Stimulated activated CD8-positive, alpha-beta memory T cell treated with anti-CD3 and anti-CD28 coated beads, Interleukin-4, amount 100 ng/mL, for 48 hours (primary cell): ENCODE results near the gene MRRF.

Experiments
- DNase-seq: peaks from one replicate; pipeline ENCODE4 v3.0.0-alpha.2; 2020

MRRF gene

DNA sequence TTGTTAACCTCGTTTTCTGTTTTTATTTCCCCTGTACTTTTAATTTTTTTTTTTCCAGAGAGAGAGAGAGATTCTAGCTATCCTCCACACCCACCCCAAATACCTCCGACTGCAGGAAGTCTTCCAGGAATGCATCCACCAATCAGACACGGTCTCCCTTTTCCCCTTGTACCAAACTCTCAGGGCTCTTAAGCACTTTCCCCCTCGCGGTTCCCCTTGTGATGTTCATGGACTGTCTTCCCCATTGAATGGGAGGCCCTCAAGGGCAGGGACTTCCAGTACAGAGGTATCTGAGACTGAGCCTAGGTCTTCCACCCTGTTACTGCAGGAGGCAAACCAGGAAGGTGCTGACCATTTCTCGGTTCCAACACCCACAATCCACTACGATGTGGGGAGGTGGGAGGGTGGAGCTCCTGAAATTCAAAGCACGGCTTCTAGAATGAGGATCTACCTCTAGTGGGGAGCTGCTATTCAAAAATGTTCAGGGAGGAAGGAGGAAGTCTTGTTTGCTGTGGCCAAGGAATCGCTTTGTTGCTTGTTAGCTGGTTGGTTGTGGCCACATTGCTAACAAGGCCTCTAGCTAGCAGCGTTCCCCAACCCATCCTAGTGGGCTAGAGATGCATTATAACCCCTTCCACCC lies 68.6 kb downstream of the MRRF start:
- DNase-seq: no peak

DNA sequence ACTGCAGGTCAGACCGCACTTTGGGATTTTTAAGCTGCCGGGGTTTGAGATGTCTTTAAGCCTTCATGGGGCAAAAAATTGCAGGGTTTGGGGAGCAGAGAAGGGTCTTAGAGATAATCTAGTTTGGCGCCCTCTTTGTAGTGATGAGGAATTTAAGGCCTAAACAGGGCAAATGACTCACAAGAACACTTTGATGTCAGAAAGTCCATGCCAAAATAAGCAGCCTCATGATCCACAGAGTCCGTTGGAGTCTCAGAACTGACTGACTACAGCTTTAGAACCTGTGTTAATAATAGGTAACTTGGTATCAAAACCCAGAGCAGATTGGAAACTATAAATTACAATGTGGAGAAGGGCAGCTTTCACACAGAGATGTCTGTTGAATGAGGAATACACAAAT lies 70.2 kb downstream of the MRRF start:
- no peak for DNase-seq

DNA sequence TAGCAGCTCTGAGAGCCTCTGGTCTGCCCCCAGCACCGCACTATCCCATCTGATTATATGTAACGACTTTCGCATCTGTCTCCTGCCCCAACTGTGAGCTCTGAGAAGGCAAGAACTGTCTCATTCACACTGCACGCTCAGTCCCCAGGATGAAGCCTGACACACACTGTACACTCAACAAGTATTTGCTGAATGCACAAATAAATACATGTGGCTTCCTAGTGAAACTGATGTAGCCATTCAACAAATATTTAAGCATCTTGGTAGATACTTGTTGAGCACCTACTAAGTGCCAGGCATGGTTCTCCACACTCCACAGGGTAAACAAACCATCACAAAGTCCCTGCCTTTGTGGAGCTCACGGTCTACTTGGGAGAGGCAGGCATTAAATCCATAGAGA lies 71.5 kb downstream of the MRRF start:
- no peak for DNase-seq

DNA sequence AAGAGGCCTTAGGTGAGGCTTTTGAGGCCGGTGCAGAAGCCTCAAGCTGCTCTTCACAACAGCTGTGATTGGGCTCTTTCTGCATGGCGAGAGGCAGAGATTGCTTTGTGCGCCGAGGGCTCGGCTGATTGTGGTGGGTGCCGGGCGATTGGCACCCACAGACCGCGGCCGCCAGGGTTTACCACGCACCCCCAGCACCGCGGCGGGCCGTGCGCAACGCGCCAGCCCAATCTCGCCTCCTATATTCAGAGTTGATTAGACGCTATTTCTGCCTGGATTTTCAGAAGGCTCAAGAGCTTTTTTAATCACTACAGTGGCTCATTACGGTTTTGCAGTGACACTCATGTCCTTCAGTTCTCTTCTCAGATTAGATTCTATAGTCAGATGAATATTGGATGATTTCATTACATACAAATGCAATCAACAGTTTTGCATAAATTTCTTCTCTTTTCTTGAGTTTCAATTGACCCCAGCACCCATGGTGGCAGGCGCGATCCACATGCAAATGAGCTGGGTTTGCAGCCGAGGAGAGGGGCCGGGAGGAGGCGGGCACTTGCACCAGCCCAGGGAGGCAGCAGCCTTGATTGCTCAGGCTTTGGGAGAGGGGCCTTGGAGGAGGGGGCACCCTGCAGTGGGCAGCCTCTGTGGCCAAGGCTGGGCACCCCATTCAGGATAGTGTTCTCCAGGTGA lies 72.3 kb downstream of the MRRF start:
- DNase-seq: no peak

DNA sequence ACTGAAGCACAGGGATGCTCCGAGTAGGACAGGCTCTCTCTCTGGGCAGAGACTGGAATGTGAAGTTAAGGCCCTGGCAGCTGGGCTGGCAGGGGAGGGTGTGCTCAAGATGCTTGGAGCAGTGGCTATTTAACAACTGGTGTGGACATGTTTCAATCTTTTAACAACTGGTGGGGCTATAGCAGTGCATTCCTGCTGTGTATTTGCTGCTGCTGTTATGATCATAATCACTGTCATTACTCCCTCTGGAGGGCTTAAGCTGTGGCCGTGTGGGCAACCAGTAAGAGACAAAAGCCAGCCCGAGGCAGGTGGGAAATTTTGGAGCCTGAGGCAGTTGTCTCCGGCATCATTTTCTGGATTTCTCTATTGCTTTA lies 72.9 kb downstream of the MRRF start:
- DNase-seq: no peak

DNA sequence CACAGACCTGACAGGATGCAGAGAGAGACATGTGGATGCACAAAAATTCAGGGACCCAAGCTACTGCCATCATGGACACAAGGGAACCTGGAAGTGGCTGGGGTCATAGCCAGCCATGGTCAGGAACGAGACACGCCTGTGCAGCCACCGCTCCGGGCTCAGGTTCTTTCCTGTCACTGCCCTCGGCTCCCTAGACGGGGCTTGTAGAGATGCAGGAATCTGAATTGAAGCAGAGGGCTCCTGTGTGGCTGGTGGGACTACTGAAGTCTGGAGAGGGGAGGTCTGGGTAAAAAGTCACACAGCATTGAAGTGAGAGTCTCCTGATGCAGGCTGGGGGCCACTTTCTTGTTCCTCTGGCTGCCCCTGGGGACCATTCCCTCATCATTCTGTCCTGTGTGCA lies 73.9 kb downstream of the MRRF start:
- DNase-seq: no peak

DNA sequence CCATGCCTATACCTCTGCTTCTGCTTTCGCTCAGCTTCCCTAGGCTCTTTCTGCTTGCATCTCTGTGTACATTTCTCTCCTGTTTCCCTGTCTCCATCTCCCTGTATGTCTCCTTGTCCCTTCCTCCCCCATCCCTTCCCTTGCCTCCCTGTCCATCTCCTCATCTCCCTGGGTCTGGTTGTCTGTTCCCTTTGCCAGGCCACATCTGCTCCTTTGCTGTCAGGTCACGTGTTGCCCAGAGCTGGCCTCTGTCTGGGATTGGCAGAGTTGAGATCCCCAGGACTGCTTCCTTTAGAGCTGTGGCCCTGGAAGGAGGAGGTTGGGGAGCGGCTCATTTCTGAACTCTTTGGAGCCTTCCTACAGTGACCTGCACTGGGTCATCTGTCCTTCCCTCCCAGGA lies 74.3 kb downstream of the MRRF start:
- DNase-seq: no peak

DNA sequence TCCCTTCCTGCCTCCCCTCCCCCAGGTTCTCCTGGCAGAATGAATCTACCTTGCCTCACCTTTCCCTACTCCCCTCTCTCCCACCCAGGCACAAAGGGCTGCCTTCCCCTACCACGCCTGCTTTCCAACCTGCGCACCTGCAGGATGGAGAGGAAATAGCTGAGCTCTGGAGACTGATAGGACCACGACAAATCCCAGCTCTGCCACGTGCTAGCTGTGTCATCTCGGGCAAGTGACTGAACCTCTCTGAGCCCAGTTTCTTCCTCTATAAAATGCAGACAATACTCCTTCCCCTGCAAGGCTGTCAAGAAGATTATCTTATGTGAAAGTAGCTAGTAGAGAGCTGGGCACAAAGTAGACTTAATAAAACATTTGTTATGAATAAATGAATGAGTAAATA lies 74.9 kb downstream of the MRRF start:
- DNase-seq: no peak

DNA sequence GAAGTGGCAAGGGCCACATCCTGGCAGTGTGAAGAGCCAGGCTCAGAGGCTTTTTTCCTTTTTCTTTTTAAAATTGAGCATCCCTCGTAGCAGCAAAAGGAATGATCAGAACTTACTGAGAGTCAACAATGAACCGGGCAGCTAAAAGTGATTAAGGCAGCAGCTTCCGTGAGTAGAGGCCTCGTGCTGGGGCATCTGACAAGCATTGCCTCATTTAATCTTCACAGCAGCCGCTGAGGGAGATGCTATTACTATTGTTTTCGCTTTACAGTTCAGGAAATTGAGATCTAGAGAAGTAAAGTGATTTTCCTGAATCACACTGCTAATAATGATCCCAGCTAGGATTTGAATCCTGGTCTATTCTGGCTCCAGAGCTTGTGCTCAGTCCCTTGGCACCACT lies 75.5 kb downstream of the MRRF start:
- no peak for DNase-seq

DNA sequence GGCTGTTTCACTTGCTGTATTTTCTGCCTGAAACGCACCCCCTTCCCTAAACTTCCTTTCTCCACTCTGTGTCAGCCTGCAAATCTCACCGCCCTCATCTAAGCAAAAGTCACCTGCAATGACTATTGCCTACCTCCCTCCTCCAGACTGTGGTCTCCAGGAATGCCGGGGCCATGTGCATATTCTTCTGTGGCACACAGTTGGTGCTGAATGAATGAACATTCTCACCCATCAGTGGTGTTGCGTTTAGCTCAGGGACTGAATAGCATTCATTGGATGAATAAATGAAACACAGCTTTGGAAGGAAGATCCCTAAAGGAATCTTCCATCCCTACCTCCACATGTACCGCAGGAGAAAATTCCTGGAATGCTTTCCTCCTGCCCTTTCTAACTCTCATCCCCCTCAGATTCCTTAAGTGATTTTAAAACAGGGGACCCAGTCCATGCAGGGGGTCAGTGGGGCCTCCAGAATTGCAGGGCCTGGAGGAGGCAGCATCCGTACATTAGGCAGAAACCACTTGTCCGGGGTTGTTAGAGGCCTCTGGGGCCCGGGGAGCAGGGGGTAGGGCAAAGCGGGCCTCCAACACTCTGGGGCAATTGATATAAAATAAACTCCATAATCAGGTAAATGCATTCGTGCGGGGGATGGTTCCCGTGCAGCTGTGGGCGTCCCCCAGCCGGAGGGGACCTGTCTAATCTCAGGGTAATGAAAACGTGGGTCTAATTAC lies 77.8 kb downstream of the MRRF start:
- DNase-seq: no peak

DNA sequence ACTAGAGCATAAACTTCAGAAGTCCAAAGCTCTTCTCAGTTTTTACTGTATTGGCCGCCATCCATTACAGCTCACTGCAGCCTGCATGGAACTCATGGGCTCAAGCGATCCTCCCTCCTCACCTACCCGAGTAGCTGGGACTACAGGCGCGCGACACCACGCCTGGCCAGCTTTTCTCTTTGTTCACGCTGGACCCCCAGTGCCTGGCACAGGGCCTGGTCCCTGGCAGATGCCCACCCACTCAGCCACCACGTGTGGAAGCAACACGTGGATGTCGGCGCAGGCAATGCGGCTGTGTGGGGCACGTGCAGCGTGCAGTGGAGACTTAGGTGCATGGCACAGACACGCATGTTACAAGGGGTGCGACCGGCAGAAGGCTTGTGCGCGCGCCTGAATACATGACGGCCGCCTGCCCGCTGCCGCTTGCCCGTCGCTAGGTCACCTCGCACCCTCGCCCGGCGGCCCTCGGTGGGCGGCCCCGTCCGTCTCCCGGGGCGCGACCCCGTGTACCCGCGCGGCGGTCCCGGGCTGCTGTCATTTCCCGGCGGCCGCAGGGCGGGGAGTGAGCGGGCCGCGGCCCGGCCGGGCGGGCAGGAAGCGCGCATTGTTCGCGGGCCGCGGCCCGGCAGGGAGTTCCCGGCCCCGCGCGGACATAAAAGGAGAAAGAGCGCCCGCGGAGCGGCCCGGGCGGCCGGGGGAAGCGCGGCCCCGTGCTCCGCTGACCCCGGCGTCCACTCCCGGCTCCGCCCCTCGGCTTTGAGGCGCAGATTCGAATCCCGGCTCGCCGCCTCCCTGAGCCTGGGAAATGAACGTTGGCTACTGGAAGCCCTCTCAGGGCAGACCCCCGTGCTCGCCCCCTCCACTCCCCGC lies 82.0 kb downstream of the MRRF start:
- no peak for DNase-seq

DNA sequence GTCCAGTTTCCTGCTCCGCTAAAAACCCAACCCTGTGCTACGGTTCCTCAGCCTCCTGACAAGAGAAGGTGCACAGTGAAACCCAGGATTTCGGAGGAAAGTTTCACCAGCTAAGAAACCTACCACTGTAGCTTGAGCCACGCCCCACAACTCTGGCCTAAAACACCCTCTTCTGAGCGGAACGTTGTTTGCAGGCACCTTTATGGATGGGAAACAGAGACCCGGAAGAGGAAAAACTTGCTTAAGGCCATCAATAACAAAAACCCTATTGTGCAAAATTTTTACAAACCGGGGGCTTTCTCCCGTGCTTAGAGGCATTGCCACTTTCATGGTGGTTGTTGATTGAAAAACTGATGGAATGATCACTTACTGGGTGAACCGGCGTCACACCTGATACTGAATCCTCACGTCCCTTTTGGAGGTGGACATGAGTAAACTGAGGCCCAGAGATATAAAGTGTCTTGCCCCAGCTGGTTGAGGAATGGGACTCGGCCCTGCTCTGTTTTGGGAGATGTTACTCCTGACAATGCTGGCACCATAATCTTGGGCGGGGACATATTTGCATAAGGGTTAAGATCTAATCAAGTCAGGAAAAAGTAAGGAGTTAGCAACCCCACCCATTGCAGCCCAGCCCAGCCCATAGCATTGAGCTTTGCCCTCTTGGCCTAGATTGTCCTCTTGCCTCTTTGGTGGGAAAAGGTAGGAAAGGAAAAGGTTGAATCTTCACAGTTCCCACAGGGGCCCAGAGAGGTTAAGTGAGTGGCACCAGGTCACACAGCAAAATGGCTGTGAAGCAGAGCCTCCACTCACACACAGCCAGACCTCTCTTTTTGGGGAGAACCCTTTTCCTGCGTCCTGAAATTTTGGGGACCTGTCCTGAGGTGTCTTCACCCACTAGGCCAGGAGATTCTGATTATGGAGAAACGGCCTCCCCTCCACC lies 82.9 kb downstream of the MRRF start:
- DNase-seq: no peak

DNA sequence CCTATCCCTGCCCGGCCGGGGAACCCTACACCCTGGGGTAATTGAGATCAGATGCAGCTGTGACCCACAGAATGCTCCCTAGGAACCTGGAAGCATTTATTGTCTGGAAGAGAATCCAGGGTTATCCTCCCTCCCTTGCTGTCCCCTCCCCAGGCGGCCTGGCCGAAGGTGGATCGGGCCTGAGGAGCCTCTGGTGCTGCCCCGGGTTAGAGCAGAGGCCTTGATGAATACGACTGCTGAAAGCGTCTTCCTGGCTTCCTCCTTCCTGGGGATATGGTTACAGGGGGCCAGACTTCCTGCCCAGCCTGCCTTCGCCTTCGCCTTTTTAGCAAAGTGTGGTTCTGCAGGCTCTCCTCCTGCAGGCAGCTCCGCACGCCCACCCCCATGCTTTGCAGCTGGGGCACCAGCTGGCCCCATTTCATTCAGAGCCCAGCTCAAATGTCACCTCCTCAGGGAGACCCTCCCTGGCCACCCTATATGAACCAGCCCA lies 83.7 kb downstream of the MRRF start:
- DNase-seq: no peak

DNA sequence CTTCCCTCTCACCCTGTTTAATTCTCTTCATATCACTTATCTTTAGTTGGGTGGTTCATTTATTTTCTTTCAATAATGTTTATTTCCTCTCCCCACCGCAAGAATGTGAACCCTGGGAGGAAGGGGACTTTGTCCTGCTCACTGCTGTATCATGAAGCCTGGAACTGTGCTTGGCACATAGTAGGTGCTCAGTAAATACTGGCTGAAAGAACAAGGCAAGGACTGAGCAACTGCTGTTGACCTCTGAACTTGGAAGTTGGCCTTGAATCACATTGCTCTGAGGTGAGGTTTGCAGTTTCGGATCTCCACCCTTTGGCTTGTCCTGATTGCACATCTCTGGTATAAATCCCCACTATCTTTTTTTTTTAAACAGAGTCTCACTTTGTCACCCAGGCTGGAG lies 84.1 kb downstream of the MRRF start:
- DNase-seq: no peak

DNA sequence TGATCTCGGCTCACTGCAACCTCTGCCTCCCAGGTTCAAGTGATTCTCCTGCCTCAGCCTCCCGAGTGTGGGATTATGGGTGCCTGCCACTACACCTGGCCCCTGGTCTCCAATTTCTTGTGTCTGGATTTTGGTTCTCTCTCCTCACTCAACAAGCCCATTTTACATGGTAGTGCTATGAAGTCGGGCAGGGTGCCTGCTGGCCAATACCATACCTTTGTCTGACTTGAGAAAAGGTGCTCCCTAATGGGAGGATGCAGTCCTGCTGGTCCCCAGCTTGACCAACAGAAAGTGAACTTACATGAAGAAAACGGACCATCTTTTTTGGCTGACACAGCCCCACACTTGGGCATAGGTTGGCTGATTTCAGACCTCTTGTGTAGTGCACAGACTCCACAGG lies 84.5 kb downstream of the MRRF start:
- DNase-seq: no peak

DNA sequence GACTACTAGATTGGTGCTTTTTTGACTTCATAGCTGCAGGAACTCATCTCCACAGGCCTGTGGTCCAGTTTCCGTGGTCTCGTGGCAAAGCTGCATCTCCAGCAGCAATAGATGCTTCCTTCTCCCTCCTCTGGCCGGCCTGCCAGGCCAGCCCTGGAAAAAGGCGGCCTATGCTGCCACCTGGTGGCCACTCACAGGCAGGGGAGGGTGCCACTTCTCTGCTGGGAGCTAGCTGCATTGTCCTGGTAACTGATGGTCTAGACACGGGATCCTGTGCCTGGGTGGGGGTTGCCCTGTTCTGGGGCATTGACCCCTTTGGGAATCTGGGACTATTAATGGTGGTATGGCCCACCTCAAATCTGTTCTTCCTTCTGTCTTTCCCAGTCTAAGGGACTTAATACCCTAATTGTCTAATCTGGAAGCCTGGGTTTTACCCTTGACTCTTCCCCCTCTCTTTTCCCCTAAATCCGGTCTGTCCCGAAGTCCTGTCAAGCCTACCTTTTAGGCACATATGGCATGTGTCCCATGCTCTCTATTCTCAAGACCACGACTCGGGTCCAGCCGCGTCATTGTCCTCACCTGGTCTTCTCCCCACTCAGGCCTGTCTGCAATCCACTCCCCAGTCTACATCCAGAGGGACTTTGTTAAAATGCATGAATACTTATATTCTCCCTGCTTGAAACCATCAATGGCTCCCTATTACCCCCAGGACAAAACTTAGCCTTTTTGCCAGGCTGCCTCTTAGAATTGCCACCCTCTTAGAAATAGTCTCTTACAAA lies 86.1 kb downstream of the MRRF start:
- peak; percentile 90 for DNase-seq

DNA sequence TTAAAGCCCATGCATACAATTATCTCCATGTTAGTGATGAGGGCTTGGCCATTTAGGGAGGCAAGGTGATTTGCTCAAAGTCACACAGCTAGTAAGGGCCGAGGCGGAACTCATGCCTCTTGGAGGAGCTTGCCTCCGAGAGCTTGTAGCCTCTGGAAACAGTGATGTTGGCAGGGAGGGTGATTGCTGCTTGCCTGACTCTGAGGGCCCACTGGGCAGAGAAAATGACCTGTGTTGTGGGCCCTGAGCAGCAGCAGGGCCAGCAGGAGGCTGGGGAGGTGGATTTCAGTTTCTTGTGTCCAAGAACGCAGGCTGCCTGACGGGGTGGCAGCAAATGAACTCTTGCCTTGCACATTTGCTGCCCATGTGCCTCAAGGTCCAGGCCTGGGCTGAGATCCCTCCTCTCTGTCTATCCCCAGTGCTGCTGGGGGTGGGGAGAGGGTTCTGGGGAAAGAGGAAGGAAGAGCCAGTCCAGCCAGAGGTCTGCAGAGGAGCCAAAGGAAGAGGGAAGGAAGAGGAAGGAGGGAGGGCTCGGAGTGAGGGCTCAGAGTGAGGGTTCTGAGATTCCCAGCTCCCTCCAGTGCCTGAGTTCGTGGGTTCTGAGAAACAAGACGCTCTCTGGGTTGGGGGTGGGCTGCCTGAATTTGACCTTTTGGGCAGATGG lies 90.0 kb downstream of the MRRF start:
- DNase-seq: no peak

DNA sequence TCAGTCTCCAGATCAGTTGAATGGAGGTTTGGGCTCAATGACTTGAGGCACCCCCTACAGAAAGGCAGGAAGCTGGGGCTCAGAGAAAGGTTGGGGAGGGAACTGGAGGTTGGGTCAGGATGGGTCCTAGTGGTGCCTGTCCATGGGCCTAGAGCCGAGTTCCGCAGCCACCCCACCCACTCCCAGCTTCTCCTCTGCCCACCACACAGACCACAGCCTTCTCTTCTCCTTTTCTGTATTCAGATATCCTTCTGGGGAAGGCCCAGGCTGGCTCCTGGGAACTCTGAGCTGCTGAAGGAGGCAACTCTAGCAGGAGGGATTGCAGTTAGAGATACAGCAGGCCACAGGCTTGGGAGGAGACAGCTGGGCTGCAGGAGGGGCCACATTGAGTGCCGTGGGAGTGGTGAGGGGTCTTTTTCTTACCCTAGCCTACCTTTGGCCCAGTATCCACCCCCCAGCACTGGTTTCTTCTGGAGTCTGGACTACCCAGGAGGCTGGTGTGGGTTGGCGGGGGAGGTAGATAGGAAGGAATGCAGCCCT lies 90.7 kb downstream of the MRRF start:
- no peak for DNase-seq

DNA sequence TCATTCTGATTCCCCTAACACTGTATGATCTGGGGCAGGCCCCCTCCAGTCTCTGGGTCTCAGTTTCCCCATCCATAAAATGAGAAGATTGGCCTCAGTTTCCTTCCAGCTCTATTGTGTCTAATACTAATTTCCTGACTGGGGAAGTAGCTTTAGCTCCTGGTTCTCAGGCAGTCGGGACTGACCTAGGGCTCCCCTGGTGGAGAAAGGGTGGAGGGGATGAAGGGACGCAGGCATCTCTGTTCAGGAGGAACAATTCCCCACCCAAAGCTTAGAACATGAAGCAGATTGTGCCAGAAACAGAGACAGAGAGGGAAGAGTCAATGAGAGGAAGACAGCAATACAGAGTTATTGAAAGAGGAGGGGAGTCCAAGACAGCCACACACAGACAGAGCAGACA lies 91.9 kb downstream of the MRRF start:
- no peak for DNase-seq

DNA sequence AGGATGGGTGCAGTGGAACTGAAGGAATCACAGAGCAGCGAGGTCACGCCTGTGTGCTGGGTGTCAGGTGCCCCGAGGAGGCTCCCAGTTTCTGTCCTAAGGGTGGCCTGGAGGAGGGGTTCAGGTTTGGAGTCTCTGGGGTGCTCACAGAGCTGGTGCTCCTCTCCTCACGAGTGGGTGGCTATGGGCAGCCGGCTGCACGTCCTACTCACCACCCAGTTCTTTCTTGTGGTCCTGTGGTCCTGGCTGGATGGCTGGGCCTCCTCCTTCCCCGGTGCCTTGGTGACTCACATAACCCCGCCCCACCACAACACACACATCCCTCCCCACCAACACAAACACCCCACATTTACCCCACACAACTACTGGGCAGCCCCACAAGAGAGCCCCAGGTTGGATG lies 96.2 kb downstream of the MRRF start:
- DNase-seq: no peak
